Spinal cord (tissue), 10 donors: ENCODE data around the gene CD40. TPM values are rescaled to one million over a fixed set of nuclear protein-coding genes. Genes with fewer than 3 reads are reported as not detected.

Experiments
- DNase-seq, 6 donors: peaks; one replicate each; pipeline versions ENCODE4 v3.0.0 to v3.0.0-alpha.2; 2013 to 2015; ENCODE audit warnings: low spot score in 6 of 6, low read depth in 4 of 6
- H3K27ac ChIP-seq: one replicate; pipeline ENCODE4 v1.5.1; 2013; ENCODE audit warnings: low read depth, low read length, control low read depth
- H3K27me3 ChIP-seq: one replicate; pipeline ENCODE4 v1.6.1; 2013; ENCODE audit warnings: low read length; ENCODE audit not compliant: control insufficient read depth, insufficient read depth
- H3K36me3 ChIP-seq: one replicate; pipeline ENCODE4 v1.6.1; 2013; ENCODE audit warnings: low read length; ENCODE audit not compliant: control insufficient read depth, insufficient read depth
- H3K4me1 ChIP-seq: one replicate; pipeline ENCODE4 v1.6.1; 2013; ENCODE audit warnings: low read length; ENCODE audit not compliant: control insufficient read depth, insufficient read depth
- H3K4me3 ChIP-seq: one replicate; pipeline ENCODE4 v1.5.1; 2013; ENCODE audit warnings: low read depth, low read length, control low read depth
- H3K9me3 ChIP-seq: one replicate; pipeline ENCODE4 v1.6.1; 2013; ENCODE audit warnings: low read length; ENCODE audit not compliant: control insufficient read depth, insufficient read depth
- WGBS: methylation state at CpG from one replicate; pipeline ENCODE4 v1.1.5; 2013; ENCODE audit warnings: missing lambda C conversion rate; ENCODE audit not compliant: insufficient coverage; 5-methylcytosine and 5-hydroxymethylcytosine counted together
- polyA plus RNA-seq, 2 donors: library from polyadenylated mRNA; unstranded; fragments of 120-200 nt; gene quantifications; one replicate each; pipeline ENCODE4 v1.2.1, GENCODE V29; 2013; ENCODE audit not compliant: insufficient read length in 2 of 2
- total RNA-seq, 2 donors: library from RNA; depleted of rRNA in 1 of 2; stranded (reverse); fragments of 120-200 nt in 1 of 2; fragments of >200 nt in 1 of 2; gene quantifications; one replicate each; pipeline versions ENCODE4 v1.2.3 to v1.2.4, GENCODE V29; 2013 to 2014
- donor health status: healthy.

CD40 gene
- total and polyA plus RNA-seq, 4 donors: 1.6 to 6.5 (median 5.6) TPM

GRCh38 chr20:46154305-46154704 lies 36.2 kb downstream of the CD40 start:
- WGBS: 80% methylated on average over 1 of the region's 5 CpGs
- Histone ChIP-seq H3K27me3 (peaks cover 3% of the 10 kb centered on the region), H3K4me1 (peaks cover 40% of the 10 kb centered on the region), H3K4me3 (no peak overlapping the region), H3K36me3 (no peaks in the 10 kb centered on the region), H3K9me3 (no peaks in the 10 kb centered on the region), H3K27ac (no peak overlapping the region)
- DNase-seq: peak in 1 of 6 donors; percentile 81

DNA sequence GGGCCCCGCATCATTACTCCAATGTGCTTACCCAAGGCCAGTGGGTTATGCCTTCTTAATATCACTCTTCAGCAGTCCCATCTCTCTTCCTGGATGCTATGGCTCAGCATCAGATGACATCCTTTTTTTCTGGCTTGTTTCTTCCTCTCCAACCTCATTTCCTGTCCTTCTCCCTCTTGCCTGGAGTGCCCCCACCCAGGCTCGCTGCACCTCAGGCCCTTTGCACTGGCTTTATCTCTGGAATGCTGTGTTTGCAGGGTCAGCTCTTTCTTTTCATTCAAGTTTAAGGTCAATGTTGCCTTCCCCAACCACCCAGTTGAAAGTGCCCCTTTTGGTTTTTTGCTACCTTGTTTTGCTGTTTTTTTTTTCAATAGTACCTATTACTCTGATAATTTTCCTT lies 36.7 kb downstream of the CD40 start:
- peaks cover 3% of the 10 kb centered on the region for H3K27me3 ChIP-seq
- no peaks in the 10 kb centered on the region for H3K9me3 ChIP-seq
- no peaks in the 10 kb centered on the region for H3K36me3 ChIP-seq
- H3K4me1 ChIP-seq: peaks cover 40% of the 10 kb centered on the region
- H3K27ac ChIP-seq: no peak overlapping the region
- H3K4me3 ChIP-seq: no peak overlapping the region
- WGBS: 91% methylated on average over 2 of the region's 2 CpGs
- DNase-seq: no peak

DNA sequence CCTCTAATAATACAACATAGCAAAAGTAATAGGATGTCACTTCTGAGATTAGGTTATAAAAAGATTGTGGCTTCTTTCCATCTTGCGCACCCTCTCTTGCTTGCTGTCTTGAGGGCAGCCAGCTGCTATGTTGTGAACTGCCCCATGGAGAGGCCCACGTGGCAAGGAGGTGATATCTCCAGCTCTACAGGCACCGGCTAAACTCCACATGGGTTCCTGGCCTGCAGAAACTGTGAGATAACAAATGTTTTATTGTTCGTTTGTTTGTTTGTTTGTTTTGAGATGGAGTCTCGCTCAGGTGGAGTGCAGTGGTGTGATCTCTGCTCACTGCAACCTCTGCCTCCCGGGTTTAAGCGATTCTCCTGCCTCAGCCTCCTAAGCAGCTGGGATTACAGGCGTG lies 38.0 kb downstream of the CD40 start:
- 65% methylated on average over 6 of the region's 8 CpGs for WGBS
- H3K4me1 ChIP-seq: peaks cover 34% of the 10 kb centered on the region
- H3K27me3 ChIP-seq: peaks cover 3% of the 10 kb centered on the region
- no peaks in the 10 kb centered on the region for H3K36me3 ChIP-seq
- H3K4me3 ChIP-seq: no peak overlapping the region
- H3K27ac ChIP-seq: no peak overlapping the region
- H3K9me3 ChIP-seq: no peaks in the 10 kb centered on the region
- DNase-seq: no peak

- no peak overlapping the region for H3K27ac ChIP-seq
- H3K4me3 ChIP-seq: no peak overlapping the region
- H3K36me3 ChIP-seq: no peaks in the 10 kb centered on the region
- peaks cover 24% of the 10 kb centered on the region for H3K4me1 ChIP-seq
- DNase-seq: no peak
- H3K27me3 ChIP-seq: peaks cover 3% of the 10 kb centered on the region
- WGBS: 90% methylated on average over 5 of the region's 6 CpGs
- H3K9me3 ChIP-seq: no peaks in the 10 kb centered on the region
These were observed 39.0 kb downstream of the CD40 start for GRCh38 chr20:46157076-46157592.

DNA sequence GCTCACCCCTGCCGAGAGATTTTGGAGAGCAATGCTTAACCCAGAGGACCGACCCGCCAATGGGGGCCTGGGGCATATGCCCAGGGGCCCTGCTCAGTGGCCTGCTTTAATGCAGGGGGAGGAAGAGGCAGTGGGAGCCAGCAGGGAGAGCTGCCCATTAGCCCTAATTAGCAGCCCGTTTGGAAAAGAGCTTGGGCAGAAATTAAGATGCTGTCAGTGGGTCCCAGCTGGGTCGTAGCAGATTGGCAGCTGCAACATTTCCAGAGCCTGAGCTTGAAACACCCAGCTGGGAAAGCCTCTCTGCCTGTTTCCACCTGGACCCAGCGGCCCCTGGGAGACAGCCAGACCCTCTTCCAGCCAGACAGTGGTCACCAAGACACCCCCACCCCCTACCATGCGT lies 39.5 kb downstream of the CD40 start:
- peaks cover 3% of the 10 kb centered on the region for H3K27me3 ChIP-seq
- H3K9me3 ChIP-seq: no peaks in the 10 kb centered on the region
- H3K4me3 ChIP-seq: no peak overlapping the region
- DNase-seq: peak in 2 of 6 donors; percentile 69 to 87
- 35% methylated on average over 7 of the region's 7 CpGs for WGBS
- H3K4me1 ChIP-seq: peaks cover 24% of the 10 kb centered on the region
- H3K27ac ChIP-seq: no peak overlapping the region
- H3K36me3 ChIP-seq: no peaks in the 10 kb centered on the region

- Histone ChIP-seq H3K36me3 (no peaks in the 10 kb centered on the region), H3K27me3 (peaks cover 3% of the 10 kb centered on the region), H3K4me1 (peaks cover 17% of the 10 kb centered on the region), H3K4me3 (no peak overlapping the region), H3K9me3 (no peaks in the 10 kb centered on the region), H3K27ac (no peak overlapping the region)
- no peak for DNase-seq
- WGBS: 26% methylated on average over 4 of the region's 5 CpGs
These were observed 40.4 kb downstream of the CD40 start for GRCh38 chr20:46158476-46158987.

DNA sequence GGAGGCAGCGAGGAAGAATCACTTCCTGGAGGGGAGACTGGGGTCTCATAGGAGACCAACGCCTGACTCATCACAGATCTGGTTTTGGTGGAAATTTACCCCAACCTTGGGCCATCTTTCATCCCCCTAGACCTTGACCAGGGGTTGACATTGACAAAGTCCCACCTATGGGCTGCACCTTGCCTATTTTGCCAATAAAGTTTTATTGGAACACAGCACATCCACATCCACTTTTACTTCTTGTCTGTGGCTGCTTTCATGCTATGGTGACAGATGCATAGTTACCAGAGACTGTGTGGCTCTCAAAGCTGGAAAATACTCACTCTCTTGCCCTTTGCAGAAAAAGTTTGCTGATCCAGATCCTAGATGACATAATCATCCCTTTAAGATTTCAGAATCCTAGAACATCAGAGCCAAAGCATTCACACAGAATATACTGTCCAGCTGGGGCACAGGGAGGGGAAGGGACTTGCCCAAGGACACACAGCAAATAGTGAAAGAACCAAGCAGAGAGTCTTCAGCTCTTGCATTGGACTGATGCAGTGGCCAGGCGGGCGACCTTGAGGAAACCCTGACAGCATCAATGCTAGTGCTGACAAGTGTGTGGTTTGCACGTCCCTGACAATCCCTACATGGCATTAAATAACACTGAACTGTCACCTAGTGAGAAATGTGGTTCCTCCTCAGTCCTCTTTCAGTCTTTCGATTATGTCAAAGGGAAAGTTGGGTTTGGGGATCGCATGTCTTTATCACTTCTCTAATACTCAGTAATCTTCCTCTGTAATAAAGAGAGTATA lies 41.2 kb downstream of the CD40 start:
- H3K36me3 ChIP-seq: no peaks in the 10 kb centered on the region
- no peak overlapping the region for H3K4me3 ChIP-seq
- peaks cover 13% of the 10 kb centered on the region for H3K4me1 ChIP-seq
- DNase-seq: no peak
- H3K27me3 ChIP-seq: peaks cover 3% of the 10 kb centered on the region
- H3K27ac ChIP-seq: no peak overlapping the region
- no peaks in the 10 kb centered on the region for H3K9me3 ChIP-seq
- 70% methylated on average over 4 of the region's 7 CpGs for WGBS

DNA sequence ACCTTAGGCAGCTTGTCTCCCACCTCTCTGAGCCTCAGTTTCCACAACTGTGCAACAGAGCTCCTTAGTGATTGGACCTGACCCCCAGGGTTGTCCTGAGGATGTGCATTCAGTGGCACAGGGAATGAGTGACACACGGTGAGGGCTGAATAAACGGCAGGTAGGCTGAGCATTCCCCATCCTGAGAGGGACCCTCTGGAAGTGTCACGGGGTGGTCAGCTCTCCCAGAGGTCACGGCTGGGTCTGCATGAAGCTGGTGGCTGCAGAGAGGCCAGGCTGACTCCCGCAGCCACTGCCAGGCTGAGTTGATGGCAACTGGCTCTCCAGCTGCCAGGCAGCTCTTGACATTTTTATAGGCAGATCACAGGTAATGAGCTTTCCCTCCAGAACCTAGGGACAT lies 42.5 kb downstream of the CD40 start:
- DNase-seq: no peak
- Histone ChIP-seq H3K27me3 (peaks cover 3% of the 10 kb centered on the region), H3K27ac (no peak overlapping the region), H3K9me3 (no peaks in the 10 kb centered on the region), H3K4me3 (no peak overlapping the region), H3K36me3 (no peaks in the 10 kb centered on the region), H3K4me1 (peaks cover 13% of the 10 kb centered on the region)
- 71% methylated on average over 5 of the region's 5 CpGs for WGBS

DNA sequence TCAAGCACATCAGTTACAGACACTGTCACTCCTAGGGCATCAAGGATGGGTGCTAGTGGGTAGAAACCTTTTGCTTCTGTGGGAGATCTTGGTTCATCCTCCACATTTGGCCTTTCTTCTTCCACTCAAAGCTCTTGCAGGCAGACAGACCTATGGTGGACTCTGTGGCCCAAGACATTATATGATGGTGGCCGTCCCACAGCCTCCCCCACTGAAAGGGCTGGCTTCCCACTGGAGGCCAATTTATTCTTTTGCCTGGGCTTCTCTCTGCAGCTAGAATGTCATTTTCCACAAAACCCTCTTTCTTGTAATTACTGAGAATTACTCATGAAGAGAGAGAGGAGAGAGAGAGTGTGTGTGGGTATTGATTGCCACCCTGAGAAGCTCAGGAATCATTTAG lies 43.8 kb downstream of the CD40 start:
- no peaks in the 10 kb centered on the region for H3K36me3 ChIP-seq
- WGBS: 67% methylated on average over 1 of the region's 1 CpG
- no peak overlapping the region for H3K27ac ChIP-seq
- no peak for DNase-seq
- no peaks in the 10 kb centered on the region for H3K9me3 ChIP-seq
- H3K4me1 ChIP-seq: peaks cover 13% of the 10 kb centered on the region
- H3K4me3 ChIP-seq: no peak overlapping the region
- peaks cover 3% of the 10 kb centered on the region for H3K27me3 ChIP-seq

DNA sequence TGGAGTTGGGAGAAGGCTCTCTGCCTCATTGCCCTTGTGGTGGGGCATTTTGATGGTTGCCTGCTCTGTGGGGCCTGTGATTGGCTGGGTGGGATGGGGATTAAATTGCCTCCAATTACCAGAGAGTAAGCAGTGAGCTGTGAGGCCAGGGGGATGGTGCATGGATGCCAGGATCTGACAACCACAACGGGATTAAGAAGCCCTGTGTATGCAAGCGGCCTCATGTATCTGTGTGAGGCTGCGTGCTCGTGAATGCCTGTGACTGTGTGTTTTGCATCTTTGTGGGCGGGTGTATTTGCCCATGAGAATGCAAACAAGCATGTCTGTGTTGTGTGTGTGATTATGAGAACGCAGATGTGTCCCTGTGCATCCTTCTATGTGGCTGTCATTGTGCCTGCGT lies 46.1 kb downstream of the CD40 start:
- Histone ChIP-seq H3K27me3 (no peaks in the 10 kb centered on the region), H3K4me1 (peaks cover 10% of the 10 kb centered on the region), H3K36me3 (no peaks in the 10 kb centered on the region), H3K4me3 (no peak overlapping the region), H3K27ac (no peak overlapping the region), H3K9me3 (no peaks in the 10 kb centered on the region)
- DNase-seq: peak in 2 of 6 donors; percentile 60 to 71
- WGBS: 47% methylated on average over 7 of the region's 7 CpGs
